AG20443 (cell line): ENCODE results near the gene ASTL.

ENCODE experiments used
- DNase-seq: peaks from one replicate; pipeline ENCODE4 v3.0.0; 2012; ENCODE audit warnings: low spot score, mixed read lengths

ASTL gene

DNA sequence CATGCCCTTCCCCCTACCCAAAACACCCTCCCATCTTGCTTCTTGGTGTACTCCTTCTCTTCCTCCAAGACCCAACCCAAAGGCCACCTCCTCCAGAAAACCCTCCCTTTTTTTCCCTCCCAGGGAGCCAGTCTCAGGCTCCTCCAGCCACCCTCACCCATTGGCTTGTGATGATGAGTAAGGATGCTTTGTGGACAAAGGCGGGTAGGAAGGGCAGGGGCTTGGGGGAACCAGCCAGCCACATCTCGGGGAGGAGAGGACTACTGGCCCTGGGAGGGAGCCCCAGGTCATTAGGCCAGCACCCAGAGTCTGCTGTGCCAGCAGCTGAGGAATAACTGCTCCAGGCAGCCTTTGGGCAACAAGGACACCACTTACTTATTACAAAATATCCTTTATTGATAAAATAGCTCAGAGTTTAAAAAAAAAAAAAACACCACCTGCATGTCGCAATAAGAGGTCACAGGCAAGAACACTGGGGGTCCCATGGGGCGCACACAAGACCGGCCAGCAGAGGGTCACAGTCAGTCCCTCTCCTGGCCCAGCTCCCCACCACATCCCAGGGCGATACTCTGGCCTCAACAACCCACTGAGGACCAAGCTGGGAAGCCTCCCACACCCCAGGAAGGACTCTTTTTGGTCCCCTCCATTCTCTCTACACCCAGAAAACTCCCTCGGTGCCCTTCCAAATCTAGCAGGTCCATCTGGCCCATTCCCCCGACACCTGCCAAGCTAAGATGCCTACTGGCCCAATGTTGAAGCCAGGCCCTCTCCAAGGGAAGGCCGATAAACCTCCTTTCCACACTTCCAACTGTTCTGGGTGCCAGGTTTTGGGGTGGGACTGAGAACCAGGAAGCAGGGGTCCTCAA is 25.6 kb downstream of the ASTL start:
- DNase-seq: no peak

DNA sequence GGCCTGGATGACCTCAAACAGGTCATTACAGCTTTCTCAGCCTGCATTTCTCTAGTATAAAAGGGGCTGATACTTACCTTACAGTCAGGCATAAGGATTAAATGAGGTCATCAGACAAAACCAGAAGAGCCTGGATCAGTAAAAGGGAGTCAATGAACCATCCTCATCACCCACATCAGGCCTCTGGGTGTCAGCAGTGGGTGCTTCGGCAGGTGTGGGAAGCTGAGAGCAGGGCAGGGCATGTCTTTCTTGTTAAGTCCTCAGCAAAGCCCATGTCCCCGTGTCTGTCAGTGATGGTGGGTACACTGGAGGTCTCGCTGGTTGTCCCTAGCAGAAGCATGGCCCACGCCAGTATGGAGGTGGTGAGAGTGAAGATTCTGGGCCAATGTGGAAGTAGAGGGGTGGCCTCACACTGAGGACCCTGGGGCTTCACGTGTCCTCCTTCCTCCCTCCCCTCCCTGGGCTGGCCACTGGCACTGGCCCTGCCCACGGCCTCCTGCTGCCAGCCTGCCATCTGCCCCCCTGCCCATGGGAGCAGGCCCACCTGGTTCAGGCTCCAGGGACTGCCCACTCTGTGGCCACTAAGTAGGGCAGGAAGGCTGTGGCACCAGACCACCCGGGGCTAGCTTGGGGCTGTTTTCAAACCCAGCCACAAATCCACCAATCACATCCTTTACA is 26.3 kb downstream of the ASTL start:
- DNase-seq: no peak

DNA sequence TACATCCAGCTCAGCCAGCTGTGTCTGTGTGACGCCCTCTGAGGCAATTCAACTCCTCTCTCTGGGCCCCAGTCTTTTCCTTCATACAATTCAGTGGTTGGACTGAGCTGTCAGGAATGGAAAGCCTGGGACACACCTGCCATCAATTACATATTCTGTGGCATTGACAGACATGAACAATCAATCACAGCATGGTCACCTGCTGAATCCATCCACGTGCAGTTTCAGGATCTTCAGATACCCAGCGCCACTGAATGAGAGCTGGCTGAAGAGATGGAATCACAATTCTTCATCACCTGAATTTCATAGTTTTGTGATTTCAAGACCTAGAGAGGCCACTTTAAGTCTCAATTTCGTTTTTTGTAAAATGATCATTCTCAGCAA is 27.1 kb downstream of the ASTL start:
- DNase-seq: no peak

DNA sequence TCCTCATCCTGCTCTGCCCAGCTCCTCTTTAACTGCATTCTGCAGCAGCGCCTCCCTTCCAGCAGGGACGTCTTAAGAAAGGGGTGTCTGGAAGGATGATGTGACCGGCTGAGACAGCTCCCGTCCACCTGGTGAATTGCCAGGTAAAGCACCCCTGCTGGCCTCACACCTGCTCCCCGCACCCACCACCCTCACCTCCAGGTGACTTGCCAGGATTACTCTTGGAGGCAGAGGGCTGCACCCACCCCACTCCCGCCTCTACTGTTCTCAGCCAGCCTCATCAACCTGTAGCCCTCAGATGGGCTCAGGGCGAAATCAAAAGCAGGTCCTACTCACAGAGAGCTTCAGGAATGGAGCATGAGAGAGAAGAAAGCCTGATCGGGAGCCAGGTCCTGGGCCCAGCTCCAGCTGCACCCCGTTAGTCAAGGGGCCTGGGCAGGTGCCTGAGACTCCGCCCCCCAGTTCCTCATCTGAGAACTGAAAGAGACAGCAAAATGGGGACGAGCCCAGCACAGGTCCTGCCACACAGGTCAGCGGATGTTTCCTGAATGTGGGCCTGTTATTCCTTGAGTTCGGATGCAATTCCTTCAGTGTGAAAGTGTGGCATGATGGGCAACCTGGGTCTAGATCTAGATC is 27.6 kb downstream of the ASTL start:
- DNase-seq: no peak

DNA sequence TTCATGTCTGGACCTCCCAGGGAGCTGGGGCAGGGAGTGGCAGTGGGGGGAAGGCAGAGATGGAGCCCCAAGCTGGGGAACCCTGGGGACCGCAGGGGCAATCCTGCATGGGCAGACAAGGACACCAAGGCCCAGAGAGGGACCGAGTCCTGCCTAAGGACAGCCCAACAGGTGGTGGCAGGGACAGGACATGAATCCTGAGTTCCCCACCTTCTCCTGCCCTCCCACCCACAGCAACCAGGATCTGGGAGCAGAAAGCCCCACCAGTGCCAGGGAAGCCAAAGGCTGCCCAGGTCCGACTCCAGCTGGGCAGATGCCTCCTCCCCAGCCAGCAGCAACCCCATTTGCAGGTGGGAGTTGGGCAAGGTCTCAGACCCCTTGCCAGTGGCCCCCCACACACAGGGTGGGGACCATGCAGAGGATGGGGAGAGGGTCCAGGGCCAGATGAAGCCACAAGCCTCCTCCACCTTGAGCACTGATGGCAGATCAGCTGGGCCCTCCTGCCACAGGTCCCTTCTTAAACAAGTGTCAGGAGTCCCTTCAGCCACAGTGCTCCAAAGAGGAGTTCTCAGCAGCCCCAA is 28.3 kb downstream of the ASTL start:
- DNase-seq: no peak

DNA sequence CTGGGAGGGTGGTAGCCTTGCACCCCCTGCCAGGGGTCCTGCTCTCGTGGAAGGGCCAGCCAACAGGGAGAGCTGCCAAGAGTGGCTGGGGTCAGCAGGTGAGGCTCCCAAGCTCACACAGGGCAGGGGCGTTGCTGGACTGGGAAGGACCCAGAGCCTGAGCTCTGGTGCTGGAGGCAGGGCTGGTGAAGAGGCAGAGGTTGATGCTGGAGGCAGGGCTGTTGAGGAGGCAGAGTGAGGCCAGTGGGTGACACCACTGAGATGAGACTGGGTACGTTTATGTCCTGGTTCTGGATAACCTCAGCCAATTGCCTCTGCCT is 29.0 kb downstream of the ASTL start:
- DNase-seq: no peak

DNA sequence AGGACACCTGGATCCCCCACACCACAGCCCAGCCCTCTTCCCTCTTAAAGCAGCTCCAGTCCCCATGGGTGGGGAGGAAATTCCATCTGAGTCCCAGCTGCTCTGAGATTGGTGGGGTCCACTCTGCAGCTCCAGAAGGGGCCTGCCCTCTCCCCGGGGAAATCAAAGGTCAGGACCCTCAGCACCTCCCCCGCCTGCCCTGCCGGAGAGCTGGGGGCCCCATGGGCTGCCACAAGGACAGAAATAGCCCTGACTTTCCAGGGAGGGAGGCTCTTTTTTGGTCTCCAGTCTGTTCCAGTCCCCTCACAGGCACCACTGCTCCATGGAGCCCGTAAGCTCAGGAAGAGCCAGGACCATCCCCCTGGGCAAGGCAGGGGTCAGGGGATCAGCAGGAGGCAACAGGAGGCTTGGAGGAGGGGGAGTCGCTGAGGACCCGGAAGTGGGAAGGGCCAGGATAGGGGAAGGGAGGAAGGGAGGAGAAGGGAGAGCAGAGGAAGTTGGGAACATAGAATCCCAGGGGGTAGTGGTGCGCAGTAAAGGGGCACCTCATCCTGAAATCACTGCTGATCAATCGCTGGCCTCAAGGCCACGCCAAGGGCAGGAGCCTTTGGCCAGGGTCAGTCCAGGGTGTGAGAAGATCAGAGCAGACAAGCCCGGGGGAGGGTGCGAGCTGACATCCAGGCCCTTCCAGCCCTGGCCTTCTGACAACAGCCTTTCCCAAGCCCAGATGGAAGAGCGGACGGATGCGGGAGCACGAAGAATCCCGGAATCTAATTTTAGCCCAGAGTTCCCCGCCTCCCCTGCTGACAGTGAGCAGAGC is 29.6 kb downstream of the ASTL start:
- peak; percentile 49 for DNase-seq

DNA sequence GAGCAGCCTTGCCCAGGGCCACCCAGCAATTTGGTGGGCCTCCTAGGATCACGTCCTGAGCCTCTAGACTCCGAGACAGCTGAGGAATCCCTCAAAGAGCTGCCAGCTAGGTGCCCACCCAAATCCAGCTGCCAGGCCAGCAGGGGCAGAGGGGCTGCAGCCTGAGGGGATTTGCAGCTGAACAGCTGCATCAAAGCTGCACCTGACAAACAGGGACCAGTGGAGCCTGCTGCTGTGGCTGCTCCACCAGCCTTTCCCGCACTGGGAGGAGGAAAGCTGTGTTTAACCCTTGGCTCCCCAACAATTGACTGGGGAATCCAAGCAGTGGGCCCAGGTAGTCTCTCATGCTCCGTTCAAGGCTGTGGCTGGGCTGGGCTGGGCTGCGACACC is 30.2 kb downstream of the ASTL start:
- DNase-seq: no peak

DNA sequence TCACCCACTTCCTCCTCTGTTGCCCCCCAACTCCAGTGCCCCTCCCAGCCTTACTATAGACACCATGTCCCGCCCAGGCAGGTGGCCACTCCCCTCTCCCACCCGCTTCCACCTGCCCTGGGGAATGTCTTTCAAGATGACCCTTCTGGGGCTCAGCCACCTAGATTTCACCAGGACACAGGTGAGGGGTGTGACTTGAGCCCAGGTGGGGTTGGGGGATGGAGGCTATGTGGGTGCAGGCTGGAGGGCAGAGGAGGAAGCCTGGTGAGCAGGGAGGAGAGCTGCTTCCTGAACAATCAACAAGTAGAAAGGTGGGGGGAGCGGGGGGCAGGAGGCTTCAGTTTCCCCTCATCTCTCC is 30.6 kb downstream of the ASTL start:
- DNase-seq: no peak

DNA sequence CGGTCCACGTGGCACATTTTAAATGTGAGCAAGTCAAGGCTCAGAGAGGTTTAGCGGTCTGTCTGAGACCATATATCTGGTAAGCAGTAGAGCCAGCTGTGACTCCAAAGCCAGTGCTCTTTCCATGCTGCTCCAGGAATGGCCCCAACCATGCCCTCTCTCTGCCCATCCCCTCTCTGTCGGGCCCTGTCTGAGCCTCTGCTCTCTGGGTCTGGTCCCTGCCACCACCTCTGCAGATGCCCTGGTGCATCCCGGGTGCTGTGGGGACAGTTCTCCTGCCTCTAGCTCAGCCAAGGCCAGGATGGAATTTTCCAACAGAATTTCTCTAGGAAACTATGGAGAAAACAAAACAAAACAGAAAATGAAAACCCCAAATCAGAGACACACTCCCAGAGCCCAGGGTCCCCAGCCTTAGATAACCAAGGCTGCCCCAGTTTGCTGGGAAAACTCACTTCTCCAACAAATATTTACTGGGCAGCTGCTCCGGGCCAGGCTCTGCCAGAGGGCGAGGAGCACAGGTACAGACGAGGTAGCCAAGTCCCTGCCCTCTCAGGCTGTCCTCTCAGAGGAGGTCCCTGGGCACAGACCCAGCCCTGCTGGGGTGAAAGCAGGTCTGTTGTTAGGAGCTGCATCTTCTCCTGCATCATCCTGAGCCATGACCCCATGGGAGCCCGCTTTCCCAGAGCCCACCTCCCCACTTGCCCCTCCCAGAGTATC is 31.2 kb downstream of the ASTL start:
- DNase-seq: no peak

DNA sequence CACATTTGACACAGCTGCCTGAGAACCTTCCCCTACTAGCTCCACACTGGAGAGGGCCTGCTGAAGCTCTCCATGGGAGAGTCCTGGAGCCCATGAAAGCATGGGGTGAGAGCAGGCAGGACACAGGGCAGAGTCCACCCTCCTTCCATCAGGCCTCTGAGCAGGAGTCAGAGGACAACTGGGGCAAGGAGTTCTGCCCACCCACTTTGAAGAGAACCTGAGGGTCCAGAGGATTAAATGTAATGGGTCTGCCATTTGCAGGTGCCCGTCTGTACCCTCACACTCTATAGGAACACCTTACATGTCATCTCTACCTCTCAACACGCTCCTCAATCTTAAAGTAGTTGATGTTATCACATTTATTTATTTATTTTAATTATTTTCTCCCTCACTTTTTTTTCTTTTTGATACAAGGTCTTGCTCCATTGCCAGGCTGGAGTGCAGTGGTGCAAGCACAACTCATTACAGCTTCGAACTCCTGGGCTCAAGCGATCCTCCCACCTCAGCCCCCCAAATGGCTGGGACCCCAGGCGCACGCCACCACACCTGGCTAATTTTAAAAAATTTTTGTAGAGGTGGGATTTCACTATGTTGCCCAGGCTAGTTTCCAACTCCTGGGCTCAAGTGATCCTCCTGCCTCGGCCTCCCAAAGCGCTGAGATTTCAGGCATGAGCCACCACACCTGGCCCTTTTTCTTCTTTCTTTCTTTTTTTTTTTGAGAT is 32.1 kb downstream of the ASTL start:
- DNase-seq: no peak

DNA sequence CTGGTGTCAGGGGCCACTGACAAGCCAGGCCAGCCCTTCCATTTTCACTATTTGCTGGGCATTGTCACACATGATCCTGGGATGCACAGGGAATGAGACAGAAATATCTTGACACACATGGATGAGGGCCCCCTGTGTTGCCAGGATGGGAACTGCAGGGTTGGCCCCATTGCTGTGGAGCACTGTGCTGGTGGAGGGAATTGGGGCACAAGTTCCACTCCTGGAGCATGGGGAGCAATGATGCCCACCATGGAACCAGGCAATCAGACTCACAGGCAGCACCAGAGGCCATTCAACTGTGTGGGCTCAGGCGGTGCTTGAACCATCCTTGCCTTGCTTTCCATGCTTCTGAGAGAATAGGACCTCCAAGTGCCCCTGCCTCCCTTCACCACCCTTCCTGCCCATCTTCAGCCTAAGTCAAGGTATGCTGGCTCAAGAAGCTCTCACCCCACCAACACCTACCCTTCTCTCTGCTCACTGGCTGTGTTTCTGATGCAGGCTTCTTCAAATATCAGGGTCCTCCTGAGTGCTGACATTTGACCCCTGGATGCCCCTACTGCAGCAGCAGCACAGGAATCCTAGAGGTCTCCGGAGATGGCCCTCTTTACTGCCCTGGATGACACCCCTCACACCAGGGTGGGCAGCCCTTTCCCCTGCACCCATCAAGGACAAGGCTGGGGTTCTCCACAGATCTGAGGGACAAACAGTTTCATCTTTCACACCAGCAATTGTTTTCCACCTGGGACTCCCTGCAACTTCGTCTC is 33.0 kb downstream of the ASTL start:
- no peak for DNase-seq

DNA sequence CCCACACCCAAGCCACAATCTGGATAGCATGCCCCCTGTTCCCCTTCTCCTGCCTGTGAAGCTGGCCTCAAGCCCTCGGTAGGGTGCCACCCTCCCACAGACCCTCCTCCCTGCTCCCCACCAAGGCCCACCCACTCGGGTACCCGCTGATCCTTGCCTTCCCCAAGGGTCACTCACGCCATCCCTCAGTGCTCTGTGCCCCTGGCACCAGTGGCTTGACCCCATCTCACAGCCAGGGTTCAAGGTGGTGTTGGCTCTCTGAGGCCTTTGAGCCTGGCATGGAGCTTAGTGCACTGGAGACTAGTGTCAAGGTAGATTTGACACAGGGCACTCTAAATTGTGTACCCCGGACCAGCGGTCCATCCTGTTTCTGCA is 33.8 kb downstream of the ASTL start:
- no peak for DNase-seq

DNA sequence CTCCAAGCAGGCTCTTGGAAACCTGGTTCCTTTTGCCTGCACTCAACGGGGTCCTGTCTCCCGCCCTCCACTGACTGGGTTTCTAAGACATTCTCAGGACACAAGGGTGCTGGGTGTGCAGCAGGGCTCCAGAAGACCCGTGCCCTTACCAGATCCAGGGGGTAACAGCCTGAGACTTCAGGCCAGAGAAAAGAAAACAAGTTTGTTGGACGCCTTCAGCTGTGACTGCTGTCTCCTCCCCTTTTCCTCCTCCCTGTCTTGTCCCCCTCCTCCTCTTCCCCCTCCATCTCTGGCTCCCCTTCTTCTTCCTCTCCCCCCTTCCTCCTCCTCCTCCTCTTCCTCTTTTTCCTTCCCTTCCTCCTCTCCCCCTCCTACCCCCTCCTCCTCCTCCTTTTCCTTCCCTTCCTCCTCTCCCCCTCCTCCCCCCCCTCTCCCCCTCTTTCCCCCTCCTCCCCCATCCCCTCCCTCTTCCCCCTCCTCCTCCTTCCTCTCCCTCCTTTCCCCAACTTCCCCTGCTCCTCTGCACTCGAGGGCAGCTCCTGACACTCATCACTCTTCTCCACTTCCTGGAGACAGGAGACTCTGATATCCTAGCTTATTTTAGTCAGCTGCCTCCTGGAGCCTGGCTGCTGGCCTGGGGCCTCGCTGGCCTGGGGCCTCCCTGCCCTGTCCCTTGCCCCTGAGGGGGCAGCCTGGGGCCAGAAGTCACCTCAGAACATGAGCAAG is 34.4 kb downstream of the ASTL start:
- DNase-seq: no peak

DNA sequence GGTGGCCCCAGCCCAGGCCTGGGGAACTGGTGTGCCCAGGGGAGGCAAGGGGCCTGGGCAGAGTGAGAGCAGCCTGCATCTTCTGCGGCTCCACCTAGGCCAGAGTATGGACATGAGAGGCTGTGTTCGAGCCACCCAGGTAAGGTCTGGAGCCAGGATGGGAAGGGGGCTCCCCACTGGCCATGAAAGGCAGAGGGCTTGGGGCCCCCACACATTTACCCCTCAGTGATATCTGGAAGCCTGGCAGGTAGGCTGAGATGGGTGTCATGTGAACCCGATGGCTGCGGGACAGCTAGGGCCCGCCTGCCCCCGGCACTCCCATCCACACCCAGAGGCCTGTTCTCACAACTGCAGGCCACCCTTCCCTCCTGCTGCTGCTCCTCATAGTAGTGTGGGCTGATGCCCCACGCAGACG is 35.1 kb downstream of the ASTL start:
- DNase-seq: no peak

DNA sequence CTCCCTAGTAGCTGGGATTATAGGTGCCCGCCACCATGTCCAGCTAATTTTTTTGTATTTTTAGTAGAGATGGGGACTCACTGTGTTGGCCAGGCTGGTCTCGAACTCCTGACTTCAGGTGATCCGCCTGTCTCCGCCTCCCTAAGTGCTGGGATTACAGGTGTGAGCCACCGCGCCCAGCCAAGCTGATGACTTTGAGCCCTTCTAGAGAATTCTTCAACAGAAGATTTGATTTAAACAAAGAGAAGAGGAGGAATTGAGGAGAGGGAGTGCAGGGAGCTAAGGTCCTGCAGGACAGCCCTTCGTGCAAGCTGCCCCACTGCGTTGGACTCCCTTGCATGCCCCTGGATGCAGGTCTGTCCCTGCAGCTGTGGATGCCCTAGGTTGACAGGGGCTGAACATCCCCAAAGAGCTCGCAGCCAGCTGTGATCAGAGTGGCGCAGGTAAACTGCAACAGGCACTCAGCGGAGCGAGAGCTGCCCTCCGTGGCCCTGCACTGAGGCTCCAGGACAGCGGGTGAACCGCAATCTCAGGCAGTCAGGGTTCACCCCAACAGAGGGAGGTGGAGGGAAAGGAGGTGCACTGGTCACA is 35.6 kb downstream of the ASTL start:
- no peak for DNase-seq

DNA sequence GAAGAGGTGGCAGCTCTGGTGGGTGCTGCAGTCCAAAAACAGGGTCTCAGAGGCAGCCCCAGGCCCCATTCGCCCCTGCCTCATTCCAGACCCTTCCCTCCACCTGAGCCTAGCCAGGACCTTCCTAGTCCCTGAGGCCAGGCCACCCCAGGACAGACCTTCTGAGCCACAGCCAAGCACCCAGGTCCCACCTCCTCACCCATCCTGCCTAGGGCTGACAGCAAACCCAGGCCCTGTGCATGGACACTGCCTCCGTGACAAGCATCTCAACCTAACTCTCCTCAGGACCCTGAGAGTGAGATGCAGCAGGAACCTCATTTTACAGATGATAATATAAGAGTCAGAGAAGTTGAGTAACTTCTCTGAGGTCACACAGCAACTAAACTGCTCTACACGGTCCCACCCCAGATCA is 37.4 kb downstream of the ASTL start:
- no peak for DNase-seq

DNA sequence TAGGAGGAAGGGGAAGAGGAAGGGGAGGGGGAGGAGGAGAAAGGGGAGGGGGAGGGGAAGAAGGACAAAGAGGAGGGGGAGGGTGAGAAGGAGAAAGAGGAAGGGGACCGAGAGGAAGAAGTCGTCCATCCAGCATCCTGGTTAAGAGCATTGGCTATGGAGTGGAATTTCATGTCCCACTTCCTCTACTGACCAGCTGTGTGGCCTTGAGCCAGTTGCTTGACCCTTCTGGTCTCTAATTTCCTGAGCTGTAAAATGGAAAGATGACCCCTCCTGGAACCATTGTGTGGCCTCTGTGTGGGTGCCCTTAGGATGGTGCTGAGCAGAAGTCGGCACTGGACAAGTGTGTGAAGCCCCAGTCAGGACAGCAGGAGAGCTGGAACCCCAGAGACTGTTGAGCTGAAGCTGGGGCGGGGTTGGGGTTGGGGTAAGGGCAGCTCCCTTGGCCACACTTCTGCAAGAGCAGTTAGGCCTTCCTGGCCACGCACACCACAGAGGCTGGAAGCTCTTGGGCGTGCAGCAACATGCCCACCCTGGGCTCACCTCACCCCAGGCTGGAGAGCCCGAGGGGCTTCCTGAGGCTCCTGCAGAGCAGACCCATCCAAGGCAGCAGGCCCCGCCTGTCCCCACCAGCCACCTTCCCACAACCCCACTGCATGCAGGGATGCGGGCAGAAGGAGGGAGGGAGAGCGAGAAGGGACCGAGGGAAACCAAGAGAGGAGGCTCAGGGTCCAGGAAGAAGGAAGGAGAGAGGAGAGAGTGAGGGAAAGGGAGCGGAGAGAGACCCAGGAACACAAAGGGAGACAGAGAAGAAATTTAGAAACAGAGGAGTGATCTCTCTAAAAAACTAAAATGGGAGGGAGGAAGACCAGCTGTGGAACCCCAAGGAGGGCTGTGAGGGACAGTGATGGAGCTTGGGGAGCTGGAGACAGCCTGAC is 38.2 kb downstream of the ASTL start:
- DNase-seq: peak; percentile 7
